Measurements from ENCODE around the gene KCNC3.

KCNC3 gene

DNA sequence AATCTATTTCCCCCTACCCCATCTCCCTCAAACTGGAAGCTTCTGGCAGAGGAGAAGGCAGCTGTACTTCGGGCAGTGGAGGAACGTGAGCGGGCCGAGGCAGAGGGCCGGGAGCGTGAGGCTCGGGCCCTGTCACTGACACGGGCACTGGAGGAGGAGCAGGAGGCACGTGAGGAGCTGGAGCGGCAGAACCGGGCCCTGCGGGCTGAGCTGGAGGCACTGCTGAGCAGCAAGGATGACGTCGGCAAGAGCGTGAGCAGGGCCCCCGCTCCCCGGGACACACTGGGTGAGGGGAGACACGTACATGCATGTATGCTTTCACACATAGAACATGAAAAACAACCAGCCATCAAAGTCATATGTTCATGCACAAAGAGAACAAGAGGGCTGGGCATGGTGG is 42.7 kb downstream of the KCNC3 start:
- H3K4me3 ChIP-seq (ENCODE audit: low read depth, low read length), result no peak overlapping the region
- TF ChIP-seq, protein P1, sequence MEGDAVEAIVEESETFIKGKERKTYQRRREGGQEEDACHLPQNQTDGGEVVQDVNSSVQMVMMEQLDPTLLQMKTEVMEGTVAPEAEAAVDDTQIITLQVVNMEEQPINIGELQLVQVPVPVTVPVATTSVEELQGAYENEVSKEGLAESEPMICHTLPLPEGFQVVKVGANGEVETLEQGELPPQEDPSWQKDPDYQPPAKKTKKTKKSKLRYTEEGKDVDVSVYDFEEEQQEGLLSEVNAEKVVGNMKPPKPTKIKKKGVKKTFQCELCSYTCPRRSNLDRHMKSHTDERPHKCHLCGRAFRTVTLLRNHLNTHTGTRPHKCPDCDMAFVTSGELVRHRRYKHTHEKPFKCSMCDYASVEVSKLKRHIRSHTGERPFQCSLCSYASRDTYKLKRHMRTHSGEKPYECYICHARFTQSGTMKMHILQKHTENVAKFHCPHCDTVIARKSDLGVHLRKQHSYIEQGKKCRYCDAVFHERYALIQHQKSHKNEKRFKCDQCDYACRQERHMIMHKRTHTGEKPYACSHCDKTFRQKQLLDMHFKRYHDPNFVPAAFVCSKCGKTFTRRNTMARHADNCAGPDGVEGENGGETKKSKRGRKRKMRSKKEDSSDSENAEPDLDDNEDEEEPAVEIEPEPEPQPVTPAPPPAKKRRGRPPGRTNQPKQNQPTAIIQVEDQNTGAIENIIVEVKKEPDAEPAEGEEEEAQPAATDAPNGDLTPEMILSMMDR (IDR thresholded peaks at IDR 0.05; ENCODE audit: low read depth, low read length), result no peak

- no peak overlapping the region for H3K4me3 ChIP-seq (ENCODE audit: low read depth, low read length)
- TF ChIP-seq, protein P1 (IDR thresholded peaks at IDR 0.05; ENCODE audit: low read depth, low read length), result no peak
Observed at GRCh38 chr19:50285833-50286232, 43.3 kb downstream of the KCNC3 start.

DNA sequence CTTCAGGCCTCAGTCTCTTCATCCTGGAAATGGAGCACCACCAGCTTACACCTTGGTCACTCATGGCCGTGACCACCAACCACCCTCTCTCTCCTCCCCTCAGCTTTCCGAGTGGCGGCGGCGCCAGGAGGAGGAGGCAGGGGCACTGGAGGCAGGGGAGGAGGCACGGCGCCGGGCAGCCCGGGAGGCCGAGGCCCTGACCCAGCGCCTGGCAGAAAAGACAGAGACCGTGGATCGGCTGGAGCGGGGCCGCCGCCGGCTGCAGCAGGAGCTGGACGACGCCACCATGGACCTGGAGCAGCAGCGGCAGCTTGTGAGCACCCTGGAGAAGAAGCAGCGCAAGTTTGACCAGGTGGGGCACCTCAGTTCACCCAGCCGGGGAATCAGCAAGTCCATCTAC is 47.7 kb downstream of the KCNC3 start:
- TF ChIP-seq, protein P1 (IDR thresholded peaks at IDR 0.05; ENCODE audit: low read depth, low read length), result no peak
- no peak overlapping the region for H3K4me3 ChIP-seq (ENCODE audit: low read depth, low read length)

GRCh38 chr19:50280983-50281382 is 48.2 kb downstream of the KCNC3 start:
- TF ChIP-seq, protein P1 (IDR thresholded peaks at IDR 0.05; ENCODE audit: low read depth, low read length), result no peak
- no peak overlapping the region for H3K4me3 ChIP-seq (ENCODE audit: low read depth, low read length)

- TF ChIP-seq, protein P1 (IDR thresholded peaks at IDR 0.05; ENCODE audit: low read depth, low read length), result no peak
Observed at GRCh38 chr19:50280074-50280473, 49.1 kb downstream of the KCNC3 start.

DNA sequence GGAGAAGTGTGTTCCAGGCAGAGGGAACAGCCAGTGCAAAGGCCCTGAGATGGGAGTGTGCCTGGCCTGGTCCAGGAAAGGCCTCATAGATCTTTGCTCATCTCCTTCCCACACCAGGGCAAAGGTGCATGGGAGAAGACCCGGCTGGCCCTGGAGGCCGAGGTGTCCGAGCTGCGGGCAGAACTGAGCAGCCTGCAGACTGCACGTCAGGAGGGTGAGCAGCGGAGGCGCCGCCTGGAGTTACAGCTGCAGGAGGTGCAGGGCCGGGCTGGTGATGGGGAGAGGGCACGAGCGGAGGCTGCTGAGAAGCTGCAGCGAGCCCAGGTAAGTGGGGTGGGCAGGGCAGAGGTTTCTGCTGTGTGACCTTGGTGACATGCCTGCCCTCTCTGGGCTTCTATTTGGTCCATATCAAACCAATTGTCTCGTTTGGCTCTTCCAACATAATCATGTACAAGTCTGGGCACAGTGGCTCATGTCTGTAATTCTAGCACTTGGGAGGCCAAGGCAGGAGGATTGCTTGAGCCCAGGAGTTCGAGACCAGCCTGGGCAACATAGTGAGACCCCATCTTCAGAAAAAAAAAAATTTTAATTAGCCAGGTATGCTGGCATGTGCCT is 51.1 kb downstream of the KCNC3 start:
- TF ChIP-seq, protein P1 (IDR thresholded peaks at IDR 0.05; ENCODE audit: low read depth, low read length), result no peak
- no peak overlapping the region for H3K4me3 ChIP-seq (ENCODE audit: low read depth, low read length)

More at GRCh38 chr19:50280074-50280473, 49.1 kb downstream of the KCNC3 start:
- no peak overlapping the region for H3K4me3 ChIP-seq (ENCODE audit: low read depth, low read length)

GRCh38 chr19:50276370-50277063 is 52.7 kb downstream of the KCNC3 start:
- H3K4me3 ChIP-seq (ENCODE audit: low read depth, low read length), result no peak overlapping the region
- TF ChIP-seq, protein P1 (IDR thresholded peaks at IDR 0.05; ENCODE audit: low read depth, low read length), result no peak

Data from WI38 (cell line).